OCI-LY3 (cell line): ENCODE measurements around the gene GATA2.

Experiments used
- H2AFZ ChIP-seq: fragments of 200-600, 300-600 bp; shearing (Covaris generic); 2 replicates; pipeline ENCODE4 v1.6.0; 2014; ENCODE audit warnings: antibody characterized with exemption, low read depth, low read length
- H3K27ac ChIP-seq: fragments of 200-600, 300-600 bp; sonication (generic); 2 replicates; pipeline ENCODE4 v1.5.1; 2014; ENCODE audit warnings: mild to moderate bottlenecking, low read length, moderate library complexity, mixed read lengths
- H3K27me3 ChIP-seq: fragments of 200-600, 300-600 bp; sonication (generic); 2 replicates; pipeline ENCODE4 v1.6.1; 2014; ENCODE audit warnings: low read depth, low read length, mixed read lengths
- H3K36me3 ChIP-seq: fragments of 200-600, 300-600 bp; sonication (generic); replicated peaks from 2 replicates; pipeline ENCODE3; 2014; ENCODE audit warnings: low read depth, low read length, mixed read lengths
- H3K4me1 ChIP-seq: fragments of 300-600, 200-600 bp; sonication (generic); 2 replicates; pipeline ENCODE4 v1.6.1; 2014; ENCODE audit warnings: low read length, mixed read lengths
- H3K4me2 ChIP-seq: fragments of 200-600, 300-600 bp; sonication (generic); 2 replicates; pipeline ENCODE4 v1.6.1; 2014; ENCODE audit warnings: low read length, mixed read lengths
- H3K4me3 ChIP-seq: fragments of 300-600, 200-600 bp; sonication (generic); 2 replicates; pipeline ENCODE4 v1.5.1; 2014; ENCODE audit warnings: antibody characterized with exemption, mild to moderate bottlenecking, low read length, moderate library complexity
- H3K79me2 ChIP-seq: fragments of 300-600, 200-600 bp; shearing (Covaris generic); 2 replicates; pipeline ENCODE4 v1.6.1; 2014; ENCODE audit warnings: mild to moderate bottlenecking, low read length, mixed read lengths
- H3K9ac ChIP-seq: fragments of 300-600, 200-600 bp; shearing (Covaris generic); 2 replicates; pipeline ENCODE4 v1.6.0; 2014; ENCODE audit warnings: mild to moderate bottlenecking, low read length, moderate library complexity
- H3K9me3 ChIP-seq: fragments of 200-600, 300-600 bp; shearing (Covaris generic); 2 replicates; pipeline ENCODE4 v1.6.1; 2014; ENCODE audit warnings: low read length, mixed read lengths; ENCODE audit not compliant: insufficient read depth
- H4K20me1 ChIP-seq: fragments of 200-600, 300-600 bp; sonication (generic); 2 replicates; pipeline ENCODE4 v1.6.1; 2016; ENCODE audit warnings: low read length, mixed read lengths; ENCODE audit not compliant: insufficient read depth
- CTCF ChIP-seq: fragments of 200-600, 300-600 bp; sonication (generic); IDR thresholded peaks from 2 replicates; pipeline ENCODE4 v1.5.1; 2014; ENCODE audit warnings: antibody characterized with exemption, low read length, low read depth
- EZH2phosphoT487 ChIP-seq: fragments of 200-600 bp; shearing (Covaris generic); IDR thresholded peaks from 2 replicates; pipeline ENCODE4 v1.6.1; 2018; ENCODE audit warnings: antibody characterized with exemption, mixed run types, low read depth

Gene GATA2

GRCh38 chr3:128430731-128431130, 62.3 kb downstream of the GATA2 start:
- Histone ChIP-seq H2AFZ (no peak overlapping the region), H4K20me1 (no peaks in the 10 kb centered on the region), H3K36me3 (no peaks in the 10 kb centered on the region), H3K9me3 (no peaks in the 10 kb centered on the region), H3K27me3 (no peaks in the 10 kb centered on the region), H3K4me3 (no peak overlapping the region), H3K9ac (no peak overlapping the region), H3K27ac (no peak overlapping the region), H3K4me2 (no peak overlapping the region), H3K79me2 (no peaks in the 10 kb centered on the region), H3K4me1 (0 out of 2 replicates have a peak, but pooled peaks cover 2% of the 10 kb centered on the region)
- TF ChIP-seq CTCF, result no peak
- TF ChIP-seq EZH2phosphoT487, result no peak

- Histone ChIP-seq H3K4me2 (no peak overlapping the region), H3K4me3 (no peak overlapping the region), H3K9ac (no peak overlapping the region), H3K36me3 (no peaks in the 10 kb centered on the region), H2AFZ (no peak overlapping the region), H3K27ac (no peak overlapping the region), H4K20me1 (no peaks in the 10 kb centered on the region), H3K4me1 (0 out of 2 replicates have a peak, but pooled peaks cover 2% of the 10 kb centered on the region), H3K9me3 (no peaks in the 10 kb centered on the region), H3K27me3 (no peaks in the 10 kb centered on the region), H3K79me2 (no peaks in the 10 kb centered on the region)
- TF ChIP-seq EZH2phosphoT487, result no peak
These were observed 62.7 kb downstream of the GATA2 start for GRCh38 chr3:128430301-128430700.

GRCh38 chr3:128429751-128430150, 63.2 kb downstream of the GATA2 start:
- TF ChIP-seq CTCF (no peak), EZH2phosphoT487 (no peak)
- H2AFZ ChIP-seq, result no peak overlapping the region
- 0 out of 2 replicates have a peak, but pooled peaks cover 2% of the 10 kb centered on the region for H3K4me1 ChIP-seq
- no peaks in the 10 kb centered on the region for H3K79me2 ChIP-seq
- H3K4me2 ChIP-seq, result no peak overlapping the region
- no peaks in the 10 kb centered on the region for H3K9me3 ChIP-seq
- no peak overlapping the region for H3K9ac ChIP-seq
- no peak overlapping the region for H3K4me3 ChIP-seq
- H3K36me3 ChIP-seq, result no peaks in the 10 kb centered on the region
- H3K27ac ChIP-seq, result no peak overlapping the region
- H4K20me1 ChIP-seq, result no peaks in the 10 kb centered on the region
- H3K27me3 ChIP-seq, result no peaks in the 10 kb centered on the region
